Naive thymus-derived CD4-positive, alpha-beta T cell (primary cell): ENCODE measurements around the gene PIEZO2. TPM values are rescaled to one million over a fixed set of nuclear protein-coding genes. Genes with fewer than 3 reads are reported as not detected.

Source experiments
- microRNA-seq: library from miRNA; unstranded; fragments of <30 nt; microRNA quantifications from one replicate; pipeline ENCODE4 v1.2.0, GENCODE V29; 2022; ENCODE audit warnings: borderline microRNAs expressed
- polyA plus RNA-seq, 2 donors: library from polyadenylated mRNA; unstranded; fragments of 300-500 nt; fragmentation: Illumina TruSeq; gene quantifications; one replicate each; pipeline ENCODE4 v1.2.3, GENCODE V29; 2021
- total RNA-seq, 6 experiments: library from RNA in 5 of 6; stranded (reverse) in 5 of 6; gene quantifications; 1 replicate in 5 of 6; 2 replicates in 1 of 6; pipeline ENCODE4 v1.2.3 and lab custom pipeline; 2021 to 2026

PIEZO2 gene
- total and polyA plus RNA-seq, 7 experiments from 2014 or later: not detected

Small RNA genes lying within 50 kb of the gene (microRNA-seq; reads per million reads assigned to microRNA genes)
- not detected for gene MIR6788
